ENCODE data around the gene E4F1. TPM values are rescaled to one million over a fixed set of nuclear protein-coding genes. Genes with fewer than 3 reads are reported as not detected.

Gene E4F1
- total and polyA plus RNA-seq, 2 of the 13 experiments (the other 11 are each of a cell fraction or from before 2014, with no cell fraction given), result 13.8 to 19.5 TPM

- TF ChIP-seq E2F5 (CRISPR knock-in tag; conservative IDR thresholded peaks at IDR 0.05) (0 out of 2 replicates have a peak, but pooled peaks have one; percentile 18), ZBTB49 (CRISPR knock-in tag; IDR thresholded peaks at IDR 0.05; ENCODE audit: borderline replicate concordance) (no peak), ZNF567 (CRISPR knock-in tag; IDR thresholded peaks at IDR 0.05; ENCODE audit: borderline replicate concordance) (peak; percentile 91), ZNF691 (CRISPR knock-in tag; IDR thresholded peaks at IDR 0.05; ENCODE audit: borderline replicate concordance, low read depth) (0 out of 2 replicates have a peak, but pooled peaks have one; percentile 40), ZGPAT (CRISPR knock-in tag; IDR thresholded peaks at IDR 0.05) (peak; percentile 90), ZNF430 (CRISPR knock-in tag; IDR thresholded peaks at IDR 0.05) (peak; percentile 88), TFDP1 (CRISPR knock-in tag; IDR thresholded peaks at IDR 0.05; ENCODE audit: borderline replicate concordance) (peak; percentile 68; the same call in 1 of the 2 replicates), TP53 (CRISPR knock-in tag; conservative IDR thresholded peaks at IDR 0.05) (peak; percentile 55; the same call in 1 of the 2 replicates), THYN1 (CRISPR knock-in tag; IDR thresholded peaks at IDR 0.05; ENCODE audit: borderline replicate concordance, low read depth) (no peak), ZNF761 (CRISPR knock-in tag; conservative IDR thresholded peaks at IDR 0.05) (no peak; the same call in 1 of the 2 replicates), FOXA3 (CRISPR knock-in tag; IDR thresholded peaks at IDR 0.05) (peak; percentile 71; the same call in 1 of the 2 replicates), HDAC6 (IDR thresholded peaks at IDR 0.05; ENCODE audit: low read depth, low read length) (no peak), ZSCAN9 (CRISPR knock-in tag; IDR thresholded peaks at IDR 0.05; ENCODE audit: borderline replicate concordance) (no peak; the same call in 1 of the 2 replicates)
- TF ChIP-seq, protein P1, sequence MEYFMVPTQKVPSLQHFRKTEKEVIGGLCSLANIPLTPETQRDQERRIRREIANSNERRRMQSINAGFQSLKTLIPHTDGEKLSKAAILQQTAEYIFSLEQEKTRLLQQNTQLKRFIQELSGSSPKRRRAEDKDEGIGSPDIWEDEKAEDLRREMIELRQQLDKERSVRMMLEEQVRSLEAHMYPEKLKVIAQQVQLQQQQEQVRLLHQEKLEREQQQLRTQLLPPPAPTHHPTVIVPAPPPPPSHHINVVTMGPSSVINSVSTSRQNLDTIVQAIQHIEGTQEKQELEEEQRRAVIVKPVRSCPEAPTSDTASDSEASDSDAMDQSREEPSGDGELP (IDR thresholded peaks at IDR 0.05; ENCODE audit: borderline replicate concordance, low read depth), result peak; percentile 76; the same call in 1 of the 2 replicates
- TF ChIP-seq, protein P2, sequence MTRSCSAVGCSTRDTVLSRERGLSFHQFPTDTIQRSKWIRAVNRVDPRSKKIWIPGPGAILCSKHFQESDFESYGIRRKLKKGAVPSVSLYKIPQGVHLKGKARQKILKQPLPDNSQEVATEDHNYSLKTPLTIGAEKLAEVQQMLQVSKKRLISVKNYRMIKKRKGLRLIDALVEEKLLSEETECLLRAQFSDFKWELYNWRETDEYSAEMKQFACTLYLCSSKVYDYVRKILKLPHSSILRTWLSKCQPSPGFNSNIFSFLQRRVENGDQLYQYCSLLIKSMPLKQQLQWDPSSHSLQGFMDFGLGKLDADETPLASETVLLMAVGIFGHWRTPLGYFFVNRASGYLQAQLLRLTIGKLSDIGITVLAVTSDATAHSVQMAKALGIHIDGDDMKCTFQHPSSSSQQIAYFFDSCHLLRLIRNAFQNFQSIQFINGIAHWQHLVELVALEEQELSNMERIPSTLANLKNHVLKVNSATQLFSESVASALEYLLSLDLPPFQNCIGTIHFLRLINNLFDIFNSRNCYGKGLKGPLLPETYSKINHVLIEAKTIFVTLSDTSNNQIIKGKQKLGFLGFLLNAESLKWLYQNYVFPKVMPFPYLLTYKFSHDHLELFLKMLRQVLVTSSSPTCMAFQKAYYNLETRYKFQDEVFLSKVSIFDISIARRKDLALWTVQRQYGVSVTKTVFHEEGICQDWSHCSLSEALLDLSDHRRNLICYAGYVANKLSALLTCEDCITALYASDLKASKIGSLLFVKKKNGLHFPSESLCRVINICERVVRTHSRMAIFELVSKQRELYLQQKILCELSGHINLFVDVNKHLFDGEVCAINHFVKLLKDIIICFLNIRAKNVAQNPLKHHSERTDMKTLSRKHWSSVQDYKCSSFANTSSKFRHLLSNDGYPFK (CRISPR knock-in tag; IDR thresholded peaks at IDR 0.05; ENCODE audit: borderline replicate concordance), result peak; percentile 83; the same call in 1 of the 2 replicates
- TF ChIP-seq, protein P3, sequence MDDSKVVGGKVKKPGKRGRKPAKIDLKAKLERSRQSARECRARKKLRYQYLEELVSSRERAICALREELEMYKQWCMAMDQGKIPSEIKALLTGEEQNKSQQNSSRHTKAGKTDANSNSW (CRISPR knock-in tag; IDR thresholded peaks at IDR 0.05; ENCODE audit: borderline replicate concordance), result peak; percentile 62; the same call in 1 of the 2 replicates
Observed at GRCh38 chr16:2251296-2252111, 28.1 kb downstream of the E4F1 start, which contains the start of gene ECI1 (continued).
